GM18867 (cell line): ENCODE measurements around the gene HES2.
"Not testable (repeated sequence)": the region's sequence is repeated elsewhere in the genome, so short reads cannot be mapped to it uniquely, and the experiment has no call there.

ENCODE experiments used
- ATAC-seq: cut with Tn5 transposase; IDR thresholded peaks from one replicate; pipeline ENCODE4 v1.9.1; 2021; ENCODE audit warnings: mild to moderate bottlenecking, moderate library complexity; ENCODE audit not compliant: unreplicated experiment

The HES2 gene, protein sequence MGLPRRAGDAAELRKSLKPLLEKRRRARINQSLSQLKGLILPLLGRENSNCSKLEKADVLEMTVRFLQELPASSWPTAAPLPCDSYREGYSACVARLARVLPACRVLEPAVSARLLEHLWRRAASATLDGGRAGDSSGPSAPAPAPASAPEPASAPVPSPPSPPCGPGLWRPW

DNA sequence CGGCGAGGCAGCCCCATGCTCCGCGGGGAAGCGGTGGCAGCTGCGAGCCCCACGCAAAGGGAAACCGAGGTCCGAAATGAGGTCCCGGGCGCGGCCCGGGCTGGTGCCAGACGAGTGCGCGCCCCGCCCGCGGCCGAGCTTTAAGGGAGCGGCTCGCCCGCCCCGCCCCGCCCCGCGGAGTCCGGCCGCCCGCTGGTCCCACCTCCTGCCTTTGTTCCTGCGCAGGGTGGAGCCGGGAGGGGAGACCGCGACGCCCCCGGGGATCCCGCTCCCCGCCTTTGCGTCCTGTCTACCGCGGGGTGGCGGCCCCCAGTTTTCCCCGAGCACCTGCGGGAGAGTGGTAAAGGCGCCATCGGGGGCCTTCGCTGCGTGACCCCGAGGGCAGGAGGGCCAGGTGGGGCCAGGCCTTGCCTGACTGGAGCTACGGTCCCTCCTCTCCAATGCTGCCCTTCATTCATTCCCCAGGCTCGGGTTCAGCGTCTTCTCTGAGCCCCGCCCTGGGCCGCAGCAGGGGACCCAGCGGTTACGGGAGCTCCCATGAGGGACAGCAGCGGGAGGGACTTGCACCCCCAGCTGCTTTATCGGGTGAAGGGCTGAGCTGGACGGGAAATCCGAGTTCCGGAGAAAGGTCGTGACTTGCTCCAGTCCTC is at the start of gene HES2:
Gene HES2, minus strand, starts transcription at position 116 of the 650 bp plus-strand sequence. Its CDS starts 99 bp downstream, at position 17.
- no peak for ATAC-seq

DNA sequence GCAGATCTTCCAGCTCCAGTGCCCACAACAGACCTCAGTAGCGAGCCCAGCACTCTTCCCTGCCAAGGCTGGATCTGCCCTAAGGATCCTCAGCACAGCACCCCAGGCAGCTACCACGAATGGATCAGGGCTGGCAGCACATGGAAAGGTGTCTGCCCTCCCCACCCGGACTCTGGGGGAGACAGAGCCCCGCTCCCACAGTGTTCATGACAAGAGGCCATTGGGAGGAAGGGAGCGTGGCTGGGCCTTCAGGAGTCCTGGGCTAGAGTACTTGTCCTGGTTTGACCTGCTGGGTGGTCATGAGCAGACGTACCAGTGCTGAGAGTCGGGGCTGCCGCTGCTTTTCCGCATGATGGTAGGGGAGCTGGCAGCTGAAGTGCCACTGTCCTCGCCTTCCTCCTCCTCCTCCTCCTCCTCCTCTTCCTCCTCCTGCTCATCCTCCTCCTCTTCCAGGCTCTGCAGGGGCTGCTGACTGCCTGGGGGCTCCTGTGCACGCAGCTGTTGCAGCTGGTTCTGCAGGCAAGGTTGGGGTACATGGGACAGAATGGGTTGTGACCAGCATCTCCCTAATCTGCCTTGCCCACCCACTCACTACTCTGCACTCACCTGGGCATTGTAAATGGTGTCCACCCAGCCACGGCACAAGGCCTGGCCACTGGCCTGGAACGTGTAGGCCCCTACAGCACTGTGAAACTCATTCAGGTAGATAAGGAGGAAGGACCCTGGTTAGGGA is 49.2 kb upstream of the HES2 start:
- ATAC-seq, result no peak

DNA sequence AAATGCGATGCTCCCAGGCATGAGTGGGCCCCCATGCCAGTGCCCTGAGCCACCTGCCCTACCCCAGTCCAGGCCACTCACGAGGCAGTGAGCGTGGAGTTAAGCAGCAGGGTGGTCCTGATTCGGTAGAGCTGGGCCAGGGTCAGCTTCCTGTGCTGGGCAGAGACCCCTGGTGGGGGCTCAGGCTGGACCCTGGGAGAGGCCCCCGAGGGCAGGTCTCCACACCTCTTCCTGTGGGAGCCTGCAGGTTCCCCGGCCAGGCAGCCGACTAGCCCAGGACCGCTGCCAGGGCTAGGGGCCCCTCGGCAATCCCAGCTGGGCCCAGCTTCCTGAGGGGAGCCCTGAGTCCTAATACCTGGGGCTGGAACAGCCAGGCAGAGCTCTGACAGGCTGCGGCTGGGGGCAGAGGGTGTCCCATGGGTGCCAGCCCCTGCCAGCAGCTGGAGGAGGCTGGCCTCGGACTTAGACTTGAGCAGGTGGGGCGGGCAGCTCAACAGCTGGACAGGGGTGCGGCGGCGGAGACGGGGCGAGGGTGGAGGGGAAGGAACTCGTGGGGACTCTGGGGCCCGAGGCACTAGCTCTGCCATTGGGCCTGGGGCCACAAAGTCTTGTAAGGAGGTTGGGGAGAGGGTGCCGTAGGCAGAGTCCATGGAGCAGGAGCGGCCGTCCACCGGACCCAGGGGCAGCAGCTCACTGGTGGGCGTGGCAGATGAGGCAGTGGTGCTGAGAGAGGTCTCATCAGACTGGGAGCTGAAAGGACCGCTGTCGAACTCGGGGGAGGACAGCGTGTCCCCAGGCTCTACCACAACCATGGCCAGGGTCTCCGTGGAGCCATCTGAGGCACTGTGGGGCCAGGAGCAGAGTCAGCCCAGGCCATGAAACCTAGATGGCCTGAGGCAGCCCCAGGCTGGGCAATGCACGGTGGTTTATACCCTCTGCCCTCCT is 48.3 kb upstream of the HES2 start:
- ATAC-seq, result no peak

DNA sequence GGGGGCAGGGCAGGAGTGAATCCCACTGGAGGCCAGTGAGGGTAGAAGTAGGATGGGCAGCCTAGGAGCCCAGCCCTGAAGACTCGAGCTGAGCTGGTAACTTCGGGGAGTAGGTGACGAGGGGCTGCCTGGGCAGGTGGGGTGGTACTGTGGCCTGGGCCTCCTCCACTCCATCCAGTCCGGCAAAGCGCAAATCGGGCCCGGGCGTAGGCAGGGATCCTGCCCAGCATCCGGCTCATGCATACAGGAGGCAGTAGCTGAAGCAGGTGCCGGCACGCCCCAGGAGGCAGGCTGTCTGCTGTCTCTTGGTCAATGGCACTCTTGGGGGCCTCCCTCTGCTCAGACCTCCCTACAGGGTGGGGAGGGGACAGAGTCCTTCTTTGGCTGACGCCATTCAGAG is 47.5 kb upstream of the HES2 start:
- no peak for ATAC-seq

DNA sequence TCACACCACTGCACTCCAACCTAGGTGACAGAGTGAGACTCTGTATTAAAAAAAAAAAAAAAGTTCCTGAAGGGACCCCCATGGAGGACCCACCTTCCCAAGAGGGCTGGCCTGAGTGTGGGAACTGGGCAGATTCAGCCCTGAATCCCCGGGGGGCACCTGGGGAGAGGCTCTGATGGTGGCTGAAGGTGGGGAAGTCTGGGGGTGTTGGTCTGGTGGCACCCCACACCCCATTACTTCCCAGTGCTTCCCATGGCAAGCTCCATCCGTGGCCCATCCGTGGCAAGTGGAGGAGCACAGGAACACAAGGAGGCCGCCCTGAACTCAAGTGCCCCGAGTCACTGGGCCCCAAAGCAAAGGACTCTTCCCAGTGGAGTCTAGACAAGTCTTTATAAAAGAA is 47.0 kb upstream of the HES2 start:
- no peak for ATAC-seq

DNA sequence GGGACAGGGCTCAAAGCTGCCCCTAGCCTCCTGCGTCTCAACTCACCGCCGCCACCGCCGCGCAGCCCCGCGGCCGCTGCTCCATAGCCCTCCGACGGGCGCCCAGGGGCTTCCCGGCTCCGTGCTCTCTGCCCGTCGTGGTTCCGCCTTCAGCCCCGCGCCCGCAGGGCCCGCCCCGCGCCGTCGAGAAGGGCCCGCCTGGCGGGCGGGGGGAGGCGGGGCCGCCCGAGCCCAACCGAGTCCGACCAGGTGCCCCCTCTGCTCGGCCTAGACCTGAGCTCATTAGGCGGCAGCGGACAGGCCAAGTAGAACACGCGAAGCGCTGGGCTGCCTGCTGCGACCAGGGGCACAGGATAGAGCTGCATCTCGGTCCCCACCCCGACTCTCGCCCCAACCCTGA is 46.3 kb upstream of the HES2 start, which contains the start of gene TNFRSF25:
Gene TNFRSF25, minus strand, starts transcription at position 151 of the 400 bp plus-strand sequence. Its CDS starts 66 bp downstream, at position 85.
- ATAC-seq, result no peak

DNA sequence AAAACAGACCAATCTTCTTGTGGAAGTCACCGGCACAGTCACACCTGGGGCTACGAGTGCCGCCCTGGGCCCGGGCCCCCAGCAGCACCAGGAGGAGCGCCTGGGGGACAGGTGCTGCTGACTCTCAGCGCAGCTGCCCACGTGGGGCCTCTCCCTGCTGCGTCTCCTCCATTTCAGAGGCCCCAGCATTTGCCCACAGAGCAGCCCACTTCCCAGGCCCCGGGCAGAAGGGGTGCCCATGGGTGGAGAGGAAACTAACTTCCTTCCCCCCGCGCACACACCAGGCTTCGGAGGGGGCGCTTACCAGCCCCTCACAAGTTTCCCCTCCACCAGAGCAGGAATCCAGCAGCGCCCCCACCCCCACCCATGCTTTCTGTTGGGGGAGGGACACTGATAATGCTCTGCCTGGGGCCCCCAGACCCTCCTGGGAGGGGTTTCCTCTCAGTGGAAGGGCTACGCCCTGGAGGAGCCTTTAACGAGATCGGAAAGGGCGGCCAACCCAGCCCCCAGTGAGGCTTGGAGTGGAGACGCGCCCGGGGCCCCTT is 45.8 kb upstream of the HES2 start:
- no peak for ATAC-seq

DNA sequence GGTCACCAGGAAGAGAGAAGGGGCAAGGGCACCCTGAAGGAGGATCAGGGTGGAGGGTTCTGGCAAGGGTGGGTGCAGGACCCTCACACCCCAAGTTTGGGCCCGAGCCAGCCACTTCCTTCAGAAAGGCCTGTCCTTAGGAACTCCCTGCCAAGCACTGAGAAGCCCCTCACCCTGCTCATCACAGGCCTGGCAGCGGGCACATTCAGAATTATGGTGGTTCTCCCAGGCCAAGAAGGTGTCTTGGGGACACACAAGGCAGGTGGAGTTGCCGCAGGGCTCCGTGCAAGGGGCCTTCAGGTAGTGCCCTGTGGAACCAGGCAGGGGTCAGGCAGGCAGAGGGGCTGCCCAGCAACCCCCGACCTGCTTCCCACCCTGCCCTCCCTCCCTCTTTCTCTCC is 45.2 kb upstream of the HES2 start:
- ATAC-seq, result no peak

DNA sequence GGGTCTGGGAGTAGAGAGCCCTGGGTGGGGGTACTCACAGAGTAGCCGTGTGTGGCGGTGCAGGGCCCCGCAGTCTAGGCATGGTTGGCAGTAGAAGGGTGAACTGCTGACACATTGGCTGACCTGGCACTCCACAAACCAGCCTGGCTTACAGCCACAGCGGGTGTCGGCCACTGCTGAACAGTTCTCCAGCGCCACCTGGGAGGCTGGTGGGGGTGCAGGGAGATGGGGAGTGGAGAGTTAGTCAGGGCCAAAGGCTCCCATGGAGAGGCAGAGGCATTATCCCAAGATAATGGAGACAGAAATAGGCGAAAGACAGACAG is 44.8 kb upstream of the HES2 start:
- ATAC-seq, result no peak

DNA sequence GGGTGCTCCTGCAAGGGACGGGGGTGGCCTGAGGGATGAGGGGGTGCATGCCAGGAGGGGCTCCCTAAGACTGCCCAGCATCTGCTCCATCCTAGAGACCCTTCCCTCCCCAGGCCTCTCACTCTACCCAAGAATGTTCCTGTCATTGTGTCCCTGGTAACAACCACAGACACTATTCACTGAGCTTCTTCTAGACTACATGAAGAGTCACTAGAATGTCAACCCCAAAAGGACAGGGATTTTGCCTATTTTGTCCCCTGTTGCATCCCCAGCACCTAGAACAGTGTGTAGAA is 43.3 kb upstream of the HES2 start:
- ATAC-seq, result no peak

DNA sequence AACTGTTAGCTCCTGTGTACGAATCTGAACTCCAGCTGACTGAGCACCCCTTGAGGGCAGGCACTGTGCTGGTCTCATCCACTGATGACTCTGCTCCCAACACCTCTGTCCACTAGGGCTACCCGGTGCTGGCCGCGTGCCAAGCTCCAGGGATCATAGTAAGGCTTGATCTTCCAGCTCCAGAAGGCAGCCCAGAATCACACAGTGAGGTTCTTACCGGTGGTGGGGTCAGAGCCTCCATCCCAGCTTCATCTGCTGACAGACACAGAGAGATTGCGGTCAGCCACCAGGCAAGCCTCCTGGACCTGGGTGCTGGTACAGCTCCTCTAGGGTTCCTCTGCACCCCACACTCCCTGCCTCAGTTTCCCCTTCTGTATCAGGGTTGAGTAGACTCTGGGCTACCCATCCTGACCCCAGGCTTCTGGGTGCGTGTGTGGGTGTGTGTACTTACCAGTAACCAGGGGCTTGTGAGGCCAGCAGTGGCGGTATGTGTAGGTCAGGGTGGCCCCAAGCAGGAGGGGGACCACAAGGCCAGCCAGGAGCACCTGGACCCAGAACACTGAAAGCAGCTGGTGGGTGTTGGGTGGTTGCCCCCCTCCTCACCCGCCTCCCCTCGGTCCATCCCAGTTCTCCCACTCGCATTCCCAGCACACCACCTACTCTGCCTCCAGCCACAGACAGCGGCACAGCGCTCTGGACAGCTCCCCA is 42.8 kb upstream of the HES2 start:
- ATAC-seq, result no peak

DNA sequence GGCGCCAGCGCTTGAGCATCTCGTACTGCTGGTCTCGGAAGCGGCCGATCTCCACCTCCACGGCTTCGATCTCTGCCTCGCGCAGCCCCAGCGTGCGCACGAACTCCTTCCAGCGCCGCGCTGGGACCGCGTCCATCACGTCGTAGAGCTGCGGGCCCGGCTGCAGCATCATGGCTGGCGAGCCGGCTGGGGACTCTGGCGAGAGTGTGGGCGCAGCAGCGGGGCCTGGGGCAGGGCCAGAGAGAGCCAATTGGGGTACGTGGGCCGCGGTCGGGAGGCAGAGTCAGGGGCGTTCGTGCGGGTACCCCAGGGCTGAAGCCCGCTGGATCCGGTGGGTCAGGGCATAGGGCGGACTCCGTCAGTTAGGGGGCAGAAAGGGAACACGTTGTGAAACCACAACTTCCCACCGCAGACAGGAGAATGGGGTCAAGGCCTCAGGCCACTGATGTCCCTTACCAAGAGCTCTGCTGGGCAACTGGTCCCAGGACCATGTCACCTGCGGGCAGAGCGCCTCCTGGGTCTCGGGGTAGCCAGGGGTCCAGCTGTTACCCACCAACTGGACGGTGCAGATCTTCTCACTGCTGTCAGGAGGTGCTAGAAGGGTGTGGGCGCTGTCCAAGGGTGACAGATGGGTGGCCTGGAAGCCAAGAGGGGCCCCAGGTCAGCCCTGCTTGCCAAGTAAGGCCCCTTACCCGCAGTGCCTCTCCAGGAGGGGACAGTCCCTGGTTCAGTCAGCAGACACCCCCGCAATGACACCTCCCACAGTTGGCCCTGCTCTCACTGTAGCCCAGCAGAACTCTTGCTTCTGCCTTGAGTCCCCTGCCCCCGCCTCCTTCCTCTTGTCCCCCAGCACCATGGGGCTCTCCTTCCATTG is 42.1 kb upstream of the HES2 start:
- ATAC-seq, result no peak

DNA sequence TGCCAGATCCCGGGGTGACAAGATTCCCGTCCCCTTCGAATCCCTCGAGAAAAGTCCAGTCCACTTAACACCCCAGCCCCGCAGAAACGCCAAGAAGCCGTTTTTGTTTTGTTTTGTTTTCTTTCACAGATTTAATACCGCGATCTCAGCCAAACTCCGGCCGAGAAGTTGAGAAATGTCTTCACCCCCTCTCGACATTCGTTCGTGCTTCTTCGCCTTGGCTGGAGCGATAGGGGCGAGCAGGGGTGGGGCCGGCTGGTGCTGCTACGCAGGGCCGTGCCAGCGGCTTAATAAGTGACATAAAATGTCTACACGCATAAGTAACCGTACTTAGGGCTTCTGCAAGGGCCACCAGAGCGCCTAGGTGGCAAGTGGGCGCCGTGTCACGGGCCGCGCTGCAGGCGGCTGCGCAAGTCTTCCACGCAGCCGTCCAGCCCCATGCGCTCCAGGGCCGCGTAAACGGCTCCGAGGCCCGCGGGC is 41.4 kb upstream of the HES2 start:
- no peak for ATAC-seq

DNA sequence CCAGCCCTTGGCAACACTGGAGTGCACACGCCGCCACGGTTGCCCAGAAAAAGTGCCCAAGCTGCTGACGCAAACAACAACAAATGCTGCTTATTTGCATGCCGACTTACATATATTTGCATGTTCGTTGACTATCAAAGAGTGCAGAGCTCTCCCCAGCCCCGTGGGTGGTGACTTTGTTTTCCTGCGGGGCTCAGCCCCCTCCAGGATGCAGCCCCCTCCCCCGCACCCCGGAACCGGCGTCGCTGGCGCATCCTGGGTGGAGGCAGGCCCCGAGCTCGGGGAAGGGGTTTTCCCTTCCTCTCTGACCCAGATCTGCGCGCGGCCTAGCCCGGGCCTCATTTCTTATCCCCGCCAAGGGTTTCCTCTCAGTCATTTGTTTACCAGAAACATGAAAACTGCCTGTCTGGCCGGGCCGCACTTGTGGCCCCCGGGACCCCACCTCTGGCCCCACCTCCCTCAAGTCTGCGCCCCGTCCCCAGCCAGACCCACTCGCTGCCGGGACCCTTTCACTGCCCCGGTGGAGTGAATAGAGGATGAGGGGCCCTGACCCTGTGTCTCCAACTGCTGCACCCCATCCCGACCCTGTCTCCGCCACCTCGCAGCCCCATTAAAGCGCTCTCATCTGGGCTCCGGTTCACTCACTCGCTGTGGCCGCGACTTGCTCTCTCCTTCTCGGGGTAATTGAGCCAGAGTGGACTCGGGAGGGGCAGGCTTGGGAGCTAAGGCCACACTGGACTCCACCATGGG is 40.8 kb upstream of the HES2 start:
- no peak for ATAC-seq

DNA sequence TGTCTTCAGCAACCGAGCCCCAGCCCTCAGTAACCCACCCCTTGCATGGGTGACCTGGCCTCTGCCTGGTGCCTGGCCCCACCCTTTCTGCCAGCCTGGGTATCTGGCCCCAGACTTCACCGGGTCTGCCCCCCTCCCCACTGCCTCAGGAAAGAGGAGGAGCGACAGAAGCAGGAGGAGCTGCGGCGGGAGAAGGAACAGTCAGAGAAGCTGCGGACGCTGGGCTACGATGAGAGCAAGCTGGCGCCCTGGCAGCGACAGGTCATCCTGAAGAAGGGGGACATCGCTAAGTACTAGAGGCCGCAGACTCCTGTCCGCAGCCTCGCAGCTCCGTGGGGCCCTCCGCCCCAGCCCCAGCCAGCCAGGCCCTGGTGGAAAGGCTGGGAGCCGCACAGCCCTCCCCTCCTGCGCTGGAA is 40.1 kb upstream of the HES2 start:
- no peak for ATAC-seq

DNA sequence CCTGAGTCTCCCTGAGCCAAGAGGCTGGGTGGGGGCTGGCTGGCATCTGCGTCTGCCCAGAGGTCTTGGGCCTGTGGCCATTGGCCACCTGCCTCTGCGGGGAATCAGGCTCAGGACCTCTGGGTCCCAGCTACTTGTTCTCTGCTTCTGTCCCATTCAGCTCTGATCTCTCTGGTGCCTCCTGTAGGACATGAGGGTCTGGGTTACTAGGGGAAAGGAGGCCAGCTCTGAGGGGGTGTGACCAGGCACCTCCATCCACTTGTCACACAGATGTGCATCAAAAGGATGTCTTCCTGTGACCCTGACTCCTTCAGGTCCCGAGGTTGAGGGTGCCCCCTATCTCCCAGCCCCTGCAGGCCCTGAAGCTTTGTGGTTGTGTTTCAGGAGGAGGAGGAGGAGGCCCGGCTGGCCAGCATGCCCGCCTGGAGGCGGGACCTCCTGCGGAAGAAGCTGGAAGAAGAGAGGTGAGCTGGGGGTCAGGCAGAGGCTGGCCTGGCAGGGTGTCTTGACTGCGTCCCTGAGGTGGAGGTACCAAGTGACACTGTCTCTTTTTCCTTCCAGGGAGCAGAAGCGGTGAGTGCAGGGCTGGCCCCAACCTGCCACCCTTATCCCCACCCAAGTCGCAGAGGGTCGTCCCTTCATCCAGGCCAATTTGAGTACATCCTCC is 37.2 kb upstream of the HES2 start:
- no peak for ATAC-seq

DNA sequence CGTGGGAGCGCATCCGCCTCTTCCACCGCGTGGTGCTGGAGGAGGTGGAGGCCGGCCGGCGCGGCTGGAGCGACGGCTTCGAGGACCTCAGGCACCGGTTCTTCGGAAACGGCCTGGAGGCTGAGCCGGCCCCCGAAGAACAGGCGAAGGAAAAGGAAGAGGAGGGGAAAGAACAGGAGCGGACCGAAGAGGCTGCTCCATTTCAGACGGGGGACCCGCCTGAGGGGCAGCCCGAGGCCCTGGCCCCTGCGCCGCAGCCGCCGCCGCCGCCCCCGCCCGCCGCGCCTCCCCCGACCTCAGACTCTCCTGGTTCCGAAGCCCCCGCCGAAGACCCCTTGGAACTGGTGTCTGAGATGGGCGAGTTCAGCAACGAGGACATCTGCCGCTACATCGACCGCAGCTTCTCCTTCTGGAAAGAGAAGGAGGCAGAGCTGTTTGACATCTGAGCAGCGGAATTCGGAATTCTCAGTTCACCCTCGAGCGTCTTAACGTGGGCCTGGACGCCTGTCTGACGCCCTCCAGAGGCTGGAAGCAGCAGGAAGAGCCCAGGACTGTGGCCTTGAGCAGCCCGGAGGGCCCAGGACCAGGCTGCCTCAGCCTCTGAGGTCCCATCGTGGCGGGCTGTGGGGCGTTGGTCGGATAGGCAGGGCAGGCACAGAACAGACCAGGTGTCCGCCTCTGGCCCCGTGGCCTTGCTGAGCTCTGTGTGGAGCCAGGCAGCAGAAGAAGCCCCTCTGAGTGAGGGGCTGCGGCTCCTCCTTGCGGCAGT is 36.2 kb upstream of the HES2 start:
- ATAC-seq, result not testable (repeated sequence)
